Subcutaneous abdominal adipose tissue (tissue), 5 donors: ENCODE data around the gene AFAP1.

ENCODE experiments used
- H3K27ac ChIP-seq: one replicate; pipeline ENCODE4 v1.7.0; 2013; ENCODE audit warnings: low read depth, mild to moderate bottlenecking, inconsistent platforms, low read length, moderate library complexity
- H3K27me3 ChIP-seq, 5 donors: one replicate each; pipeline ENCODE4 v1.7.0; 2013; ENCODE audit warnings: low read length in 5 of 5, inconsistent platforms in 1 of 5; ENCODE audit not compliant: control insufficient read depth in 5 of 5, insufficient read depth in 4 of 5
- H3K36me3 ChIP-seq, 5 donors: one replicate each; pipeline ENCODE4 v1.7.0; 2013; ENCODE audit warnings: low read length in 5 of 5; ENCODE audit not compliant: control insufficient read depth in 5 of 5, insufficient read depth in 5 of 5
- H3K4me1 ChIP-seq, 5 donors: one replicate each; pipeline ENCODE4 v1.7.0; 2013; ENCODE audit warnings: low read length in 5 of 5, mild to moderate bottlenecking in 3 of 5, moderate library complexity in 1 of 5; ENCODE audit not compliant: control insufficient read depth in 5 of 5, insufficient read depth in 5 of 5
- H3K4me3 ChIP-seq, 5 donors: one replicate each; pipeline ENCODE4 v1.7.0; 2013; ENCODE audit warnings: low read length in 5 of 5, low read depth in 1 of 5
- H3K9ac ChIP-seq, 5 donors: one replicate each; pipeline ENCODE4 v1.7.0; 2013; ENCODE audit warnings: low read length in 5 of 5, mild to moderate bottlenecking in 4 of 5, moderate library complexity in 3 of 5
- H3K9me3 ChIP-seq, 5 donors: one replicate each; pipeline ENCODE4 v1.7.0; 2013; ENCODE audit warnings: low read length in 5 of 5; ENCODE audit not compliant: control insufficient read depth in 5 of 5
- donor health status: healthy.
- donor health status: healthy.
- donor health status: healthy.
- donor health status: healthy.
- donor health status: healthy.

Gene AFAP1

GRCh38 chr4:7850489-7850888, 89.2 kb downstream of the AFAP1 start:
- Histone ChIP-seq H3K9ac (no peak overlapping the region), H3K4me1 (peaks cover 2 to 38% (median 19%) of the 10 kb centered on the region in 5 donors), H3K27me3 (no peaks in the 10 kb centered on the region), H3K4me3 (no peak overlapping the region), H3K27ac (no peak overlapping the region), H3K9me3 (no peaks in the 10 kb centered on the region), H3K36me3 (peaks cover 0 to 31% (median 17%) of the 10 kb centered on the region in 5 donors)

GRCh38 chr4:7847206-7847605, 92.5 kb downstream of the AFAP1 start:
- no peak overlapping the region for H3K4me3 ChIP-seq
- H3K27me3 ChIP-seq: no peaks in the 10 kb centered on the region
- H3K4me1 ChIP-seq: peaks cover 1 to 34% (median 31%) of the 10 kb centered on the region in 5 donors
- H3K9ac ChIP-seq: no peak overlapping the region
- no peak overlapping the region for H3K27ac ChIP-seq
- peaks cover 0 to 13% (median 10%) of the 10 kb centered on the region in 5 donors for H3K36me3 ChIP-seq
- H3K9me3 ChIP-seq: no peaks in the 10 kb centered on the region

DNA sequence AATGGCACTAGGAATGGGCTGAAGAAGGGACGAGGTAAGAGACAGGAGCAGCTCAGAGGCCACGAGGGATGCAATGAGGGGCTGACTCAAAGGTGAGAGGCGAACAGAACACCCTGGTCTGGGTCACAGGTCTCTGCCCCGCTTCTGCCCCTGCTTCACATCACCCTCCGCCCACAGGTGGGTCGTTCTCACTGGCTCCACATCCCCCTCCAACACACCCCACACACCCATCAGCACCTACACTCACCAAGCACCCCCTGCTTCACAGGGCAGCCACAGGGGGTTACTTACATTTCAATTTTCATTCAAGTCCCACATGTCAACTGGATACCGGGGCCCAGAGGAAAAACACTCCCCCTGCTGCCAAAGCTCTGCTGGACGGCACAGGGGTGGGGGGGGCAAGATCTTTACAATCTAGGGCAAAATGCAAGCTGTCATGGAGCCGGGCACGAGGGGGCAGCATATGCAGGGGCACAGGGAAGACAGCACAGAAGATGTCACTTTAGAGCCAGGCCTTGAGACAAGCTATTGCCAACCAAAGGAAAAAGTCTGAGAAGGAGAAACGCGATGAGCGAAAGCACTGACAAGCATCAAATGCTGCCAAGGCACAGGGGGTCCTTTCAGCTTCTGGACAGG, 94.0 kb downstream of the AFAP1 start:
- Histone ChIP-seq H3K27me3 (no peaks in the 10 kb centered on the region), H3K4me3 (no peak overlapping the region), H3K9ac (no peak overlapping the region), H3K4me1 (peaks cover 1 to 42% (median 36%) of the 10 kb centered on the region in 5 donors), H3K9me3 (no peaks in the 10 kb centered on the region), H3K36me3 (peaks cover 0 to 7% (median 5%) of the 10 kb centered on the region in 5 donors), H3K27ac (no peak overlapping the region)

GRCh38 chr4:7844594-7844991, 95.1 kb downstream of the AFAP1 start:
- H3K27me3 ChIP-seq: no peaks in the 10 kb centered on the region

GRCh38 chr4:7843831-7844593, 95.6 kb downstream of the AFAP1 start:
- H3K4me1 ChIP-seq: peaks cover 1 to 39% (median 33%) of the 10 kb centered on the region in 5 donors
- H3K27me3 ChIP-seq: no peaks in the 10 kb centered on the region
- no peak overlapping the region for H3K4me3 ChIP-seq
- H3K9ac ChIP-seq: peak overlapping the region in 1 of 5 donors; percentile 7
- no peaks in the 10 kb centered on the region for H3K9me3 ChIP-seq
- H3K36me3 ChIP-seq: peaks cover 0 to 6% (median 0%) of the 10 kb centered on the region in 5 donors
- peak overlapping the region; percentile 9 for H3K27ac ChIP-seq

More at GRCh38 chr4:7844594-7844991, 95.1 kb downstream of the AFAP1 start:
- H3K9ac ChIP-seq: no peak overlapping the region
- no peak overlapping the region for H3K27ac ChIP-seq
- no peak overlapping the region for H3K4me3 ChIP-seq
- H3K4me1 ChIP-seq: peaks cover 1 to 42% (median 36%) of the 10 kb centered on the region in 5 donors
- no peaks in the 10 kb centered on the region for H3K9me3 ChIP-seq
- peaks cover 0 to 6% (median 0%) of the 10 kb centered on the region in 5 donors for H3K36me3 ChIP-seq

DNA sequence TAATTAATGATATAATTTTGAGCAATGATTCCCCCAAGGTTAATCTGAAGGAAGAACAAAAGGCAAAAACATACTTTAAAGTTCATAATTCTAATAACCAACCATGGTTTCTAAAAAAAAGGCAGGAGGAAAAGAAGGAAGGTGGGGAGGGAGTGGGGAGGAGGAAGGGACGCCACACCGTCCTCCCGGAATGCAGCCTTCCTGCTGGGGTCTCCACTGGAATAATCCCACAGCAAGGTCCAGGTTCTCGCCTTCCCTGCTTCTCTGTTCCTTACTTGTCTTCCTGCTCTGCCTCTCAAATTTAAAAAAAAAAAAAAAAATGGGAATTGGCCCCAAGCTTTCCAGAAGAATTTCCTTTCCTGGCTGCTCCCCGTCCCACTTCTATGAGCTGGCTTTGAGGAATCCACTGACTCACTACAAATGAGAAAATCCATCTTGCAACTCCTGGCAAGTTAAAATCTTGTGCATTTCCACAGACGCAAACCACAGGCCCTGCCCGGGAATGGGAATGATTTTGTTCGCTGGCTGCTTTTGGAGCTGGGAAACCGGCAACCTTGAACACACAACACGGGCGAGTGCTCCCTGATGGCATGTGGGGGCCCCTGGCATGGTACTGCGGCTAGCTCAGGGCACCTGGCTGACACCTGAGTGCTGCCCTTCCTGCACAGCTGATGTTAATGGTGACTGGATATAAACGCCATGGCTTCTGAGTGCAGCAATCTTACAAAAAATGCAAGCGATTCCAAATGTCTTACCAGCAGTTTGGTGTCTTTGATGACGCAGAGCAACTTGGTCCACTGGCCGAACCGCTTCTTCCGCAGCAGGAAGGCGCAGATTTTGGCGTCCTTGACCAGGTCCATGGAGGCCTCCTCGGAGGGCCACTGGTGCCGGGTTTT, 97.0 kb downstream of the AFAP1 start:
- no peaks in the 10 kb centered on the region for H3K9me3 ChIP-seq
- peak overlapping the region in 4 of 5 donors; percentile 23 to 79 (median 48) for H3K9ac ChIP-seq
- H3K4me1 ChIP-seq: peaks cover 3 to 33% (median 25%) of the 10 kb centered on the region in 5 donors
- peaks cover 0 to 10% (median 6%) of the 10 kb centered on the region in 5 donors for H3K36me3 ChIP-seq
- H3K27me3 ChIP-seq: no peaks in the 10 kb centered on the region
- H3K4me3 ChIP-seq: peak overlapping the region in 3 of 5 donors; percentile 11 to 40 (median 33)
- peak overlapping the region; percentile 92 for H3K27ac ChIP-seq

DNA sequence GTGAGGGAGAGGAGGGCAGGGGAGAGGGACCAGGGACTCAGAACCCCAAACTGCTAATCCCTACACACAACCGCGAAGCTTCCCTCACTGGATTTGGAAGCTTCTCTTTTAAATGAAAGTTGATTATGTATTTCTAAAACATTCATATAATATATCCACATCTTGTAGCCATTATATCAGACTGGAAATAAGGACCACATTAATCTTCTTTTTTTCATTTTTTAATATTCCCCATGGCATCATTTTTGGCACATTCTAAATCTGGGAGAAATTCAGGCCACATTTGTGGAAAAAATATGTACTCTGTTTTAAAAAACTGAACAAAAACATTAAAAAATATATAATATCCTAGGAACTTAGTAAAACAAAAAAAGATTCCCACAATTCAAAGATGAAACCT, 97.8 kb downstream of the AFAP1 start:
- no peaks in the 10 kb centered on the region for H3K27me3 ChIP-seq
- peak overlapping the region in 1 of 5 donors; percentile 79 for H3K9ac ChIP-seq
- H3K4me3 ChIP-seq: no peak overlapping the region
- H3K27ac ChIP-seq: peak overlapping the region; percentile 92
- peaks cover 0 to 15% (median 7%) of the 10 kb centered on the region in 5 donors for H3K36me3 ChIP-seq
- no peaks in the 10 kb centered on the region for H3K9me3 ChIP-seq
- peaks cover 3 to 33% (median 25%) of the 10 kb centered on the region in 5 donors for H3K4me1 ChIP-seq

- H3K27ac ChIP-seq: no peak overlapping the region
- no peaks in the 10 kb centered on the region for H3K9me3 ChIP-seq
- H3K4me1 ChIP-seq: peaks cover 3 to 33% (median 25%) of the 10 kb centered on the region in 5 donors
- no peaks in the 10 kb centered on the region for H3K27me3 ChIP-seq
- no peak overlapping the region for H3K9ac ChIP-seq
- no peak overlapping the region for H3K4me3 ChIP-seq
- peaks cover 0 to 20% (median 7%) of the 10 kb centered on the region in 5 donors for H3K36me3 ChIP-seq
These were observed 98.6 kb downstream of the AFAP1 start for GRCh38 chr4:7841071-7841470.

DNA sequence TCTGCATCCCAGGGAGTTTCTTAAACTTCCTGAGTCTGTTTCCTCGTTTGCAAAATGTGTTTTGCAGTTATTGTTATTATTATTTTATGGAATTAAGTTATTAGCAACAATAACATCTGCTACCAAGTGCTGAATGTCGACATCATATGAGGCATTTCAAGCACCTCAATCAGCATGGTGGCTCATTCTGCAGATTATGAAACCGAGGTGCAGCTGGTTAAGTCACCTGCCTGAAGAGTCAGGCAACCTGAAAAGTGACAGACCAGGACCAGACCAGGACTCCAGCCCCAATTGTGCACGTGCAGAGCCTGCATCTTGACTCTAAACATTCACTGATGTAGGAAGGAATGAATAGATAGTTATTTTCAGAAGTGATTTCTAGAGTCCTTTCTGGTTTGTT, 99.8 kb downstream of the AFAP1 start:
- Histone ChIP-seq H3K27me3 (no peaks in the 10 kb centered on the region), H3K27ac (no peak overlapping the region), H3K9me3 (no peaks in the 10 kb centered on the region), H3K4me1 (peaks cover 3 to 33% (median 25%) of the 10 kb centered on the region in 5 donors), H3K4me3 (no peak overlapping the region), H3K9ac (no peak overlapping the region), H3K36me3 (peaks cover 0 to 20% (median 7%) of the 10 kb centered on the region in 5 donors)
